Neural cell (in vitro differentiated cells): ENCODE data around the gene ACO2. TPM values are rescaled to one million over a fixed set of nuclear protein-coding genes. Genes with fewer than 3 reads are reported as not detected.
A peak's percentile ranks its signal among the peaks of the same experiment; 100 is the strongest.

Source experiments
- H2AFZ ChIP-seq: fragments of 200-600, 300-800 bp; sonication (generic), shearing (Covaris generic); 2 replicates; pipeline ENCODE4 v1.6.0; 2014; ENCODE audit warnings: low read depth, mild to moderate bottlenecking, antibody characterized with exemption, low read length, moderate library complexity
- H3F3A ChIP-seq: fragments of 200-600 bp; shearing (Covaris generic); 2 replicates; pipeline ENCODE4 v1.6.1; 2016; ENCODE audit warnings: mild to moderate bottlenecking, moderate library complexity, mixed read lengths, antibody characterized with exemption, low read length; ENCODE audit not compliant: insufficient read depth, poor library complexity, severe bottlenecking
- H3K27ac ChIP-seq: fragments of 200-600, 300-800 bp; sonication (generic), shearing (Covaris generic); 2 replicates; pipeline ENCODE4 v1.5.1; 2014; ENCODE audit warnings: mild to moderate bottlenecking, low read length, moderate library complexity
- H3K27me3 ChIP-seq: fragments of 300-800, 200-600 bp; sonication (generic), shearing (Covaris generic); 2 replicates; pipeline ENCODE4 v1.6.0; 2014; ENCODE audit warnings: mild to moderate bottlenecking, low read depth, low read length, moderate library complexity; ENCODE audit not compliant: insufficient read depth
- H3K36me3 ChIP-seq: fragments of 300-800, 200-600 bp; sonication (generic), shearing (Covaris generic); 2 replicates; pipeline ENCODE4 v1.5.1; 2014; ENCODE audit warnings: mild to moderate bottlenecking, antibody characterized with exemption, low read length, moderate library complexity; ENCODE audit not compliant: insufficient read depth
- H3K4me2 ChIP-seq: fragments of 300-800, 200-600 bp; sonication (generic), shearing (Covaris generic); 2 replicates; pipeline ENCODE4 v1.6.0; 2014; ENCODE audit warnings: mild to moderate bottlenecking, low read length
- H3K4me3 ChIP-seq: fragments of 300-800, 200-600 bp; sonication (generic), shearing (Covaris generic); 2 replicates; pipeline ENCODE4 v1.5.1; 2014; ENCODE audit warnings: mild to moderate bottlenecking, low read length, moderate library complexity
- H3K79me2 ChIP-seq: fragments of 200-600 bp; shearing (Covaris generic); replicated peaks from 2 replicates; pipeline ENCODE4 v1.6.0; 2014; ENCODE audit warnings: mild to moderate bottlenecking, low read length, moderate library complexity; ENCODE audit not compliant: insufficient read depth
- H3K9ac ChIP-seq: fragments of 300-800, 200-600 bp; sonication (generic), shearing (Covaris generic); 2 replicates; pipeline ENCODE4 v1.6.1; 2016; ENCODE audit warnings: mild to moderate bottlenecking, low read length, mixed read lengths
- H3K9me2 ChIP-seq: fragments of 200-600 bp; shearing (Covaris generic); 2 replicates; pipeline ENCODE4 v1.6.1; 2016; ENCODE audit warnings: mild to moderate bottlenecking, low read length, mixed read lengths; ENCODE audit not compliant: insufficient read depth
- H3K9me3 ChIP-seq: fragments of 200-600, 300-800 bp; sonication (generic), shearing (Covaris generic); 2 replicates; pipeline ENCODE4 v1.6.1; 2016; ENCODE audit warnings: mild to moderate bottlenecking, mixed run types, low read length, moderate library complexity, mixed read lengths
- H4K20me1 ChIP-seq: fragments of 200-600 bp; shearing (Covaris generic); 2 replicates; pipeline ENCODE4 v1.6.1; 2016; ENCODE audit warnings: mild to moderate bottlenecking, mixed run types; ENCODE audit not compliant: insufficient read depth
- EP300 ChIP-seq: fragments of 450-650 bp; conservative IDR thresholded peaks from 2 replicates; pipeline ENCODE4 v1.6.1; 2014; ENCODE audit warnings: antibody characterized with exemption, mild to moderate bottlenecking, moderate library complexity; ENCODE audit not compliant: poor library complexity, severe bottlenecking
- EZH2 ChIP-seq: fragments of 200-600, 300-800 bp; shearing (Covaris generic), sonication (generic); IDR thresholded peaks from 2 replicates; pipeline ENCODE4 v1.6.1; 2014; ENCODE audit warnings: antibody characterized with exemption, low read length, borderline replicate concordance, mild to moderate bottlenecking; ENCODE audit not compliant: insufficient read depth, poor library complexity, severe bottlenecking
- MXI1 ChIP-seq: fragments of 450-650 bp; conservative IDR thresholded peaks from 2 replicates; pipeline ENCODE4 v1.6.1; 2014; ENCODE audit warnings: antibody characterized with exemption, mild to moderate bottlenecking; ENCODE audit not compliant: poor library complexity, severe bottlenecking
- POLR2AphosphoS5 ChIP-seq: IDR thresholded peaks from 2 replicates; pipeline ENCODE4 v1.6.1; 2012
- RAD21 ChIP-seq: fragments of 450-650 bp; conservative IDR thresholded peaks from 2 replicates; pipeline ENCODE4 v1.6.1; 2014; ENCODE audit warnings: antibody characterized with exemption, mild to moderate bottlenecking, moderate library complexity
- REST ChIP-seq: IDR thresholded peaks from 2 replicates; pipeline ENCODE4 v1.6.1; 2012; ENCODE audit warnings: borderline replicate concordance
- SMC3 ChIP-seq: fragments of 450-650 bp; conservative IDR thresholded peaks from 2 replicates; pipeline ENCODE4 v1.6.1; 2014; ENCODE audit warnings: antibody characterized with exemption, mild to moderate bottlenecking, moderate library complexity; ENCODE audit not compliant: poor library complexity
- TAF1 ChIP-seq: IDR thresholded peaks from 2 replicates; pipeline ENCODE4 v1.6.1; 2012; ENCODE audit warnings: low read depth
- polyA minus RNA-seq: library from RNA; depleted of rRNA, polyadenylated mRNA; stranded (reverse); fragments of >200 nt; gene quantifications from 2 replicates; pipeline ENCODE4 v1.2.3, GENCODE V29; 2014
- polyA plus RNA-seq: library from polyadenylated mRNA; depleted of rRNA; stranded (reverse); fragments of >200 nt; gene quantifications from 2 replicates; pipeline ENCODE4 v1.2.3, GENCODE V29; 2014
- TF ChIP-seq, protein P1 (sequence below): fragments of 450-650 bp; IDR thresholded peaks from 2 replicates; pipeline ENCODE4 v1.5.1; 2014; ENCODE audit warnings: antibody characterized with exemption, mild to moderate bottlenecking, moderate library complexity; ENCODE audit not compliant: poor library complexity, severe bottlenecking

Gene ACO2
- polyA plus RNA-seq (72.3 and 88.2 TPM in 2 replicates), polyA minus RNA-seq (110 TPM in 2 replicates)

DNA sequence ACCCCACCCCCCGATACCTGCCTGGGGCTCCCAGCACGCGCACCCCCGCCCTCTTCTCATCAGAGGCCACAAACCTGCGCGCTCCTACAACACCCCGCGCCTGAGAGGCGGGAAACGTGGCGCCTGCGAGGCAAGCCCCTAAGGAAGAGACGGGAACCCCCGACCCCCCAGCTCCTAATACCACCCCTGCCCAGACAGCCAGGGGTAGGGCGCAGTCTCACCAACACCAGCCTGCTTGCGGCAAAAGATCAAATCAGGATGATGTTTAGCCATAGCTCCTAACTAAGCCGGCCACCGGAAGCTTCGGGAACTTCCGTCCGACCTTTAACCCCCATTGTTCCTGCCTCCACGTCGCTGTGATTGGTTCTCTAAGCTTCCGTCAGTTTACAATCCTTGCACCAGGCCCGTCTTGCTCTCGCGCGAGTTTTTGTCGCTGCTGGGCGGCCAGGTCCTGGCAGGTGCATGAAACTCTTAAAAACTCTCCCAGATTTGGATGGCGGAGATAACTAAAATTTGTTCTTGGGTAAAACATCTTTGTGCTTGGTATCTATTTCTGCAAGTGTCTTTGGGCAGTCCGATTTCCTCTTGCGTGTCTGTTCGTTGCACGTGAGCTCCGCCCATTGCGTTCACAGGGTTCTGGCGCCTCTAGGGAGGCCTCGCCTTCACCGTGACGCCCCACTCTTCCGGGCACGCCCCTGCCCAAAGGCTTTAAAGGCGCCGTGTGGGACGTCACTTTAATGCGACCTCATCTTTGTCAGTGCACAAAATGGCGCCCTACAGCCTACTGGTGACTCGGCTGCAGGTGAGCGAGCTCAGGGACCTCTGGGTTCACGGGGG is at the start of gene ACO2, which contains the start of gene PHF5A:
Gene ACO2, plus strand, starts transcription at position 737 of the 837 bp plus-strand sequence. Its CDS starts 30 bp downstream, at position 767.
Gene PHF5A, minus strand, starts transcription at position 312 of the 837 bp plus-strand sequence. Its CDS starts 39 bp downstream, at position 273.
- Histone ChIP-seq H4K20me1 (no peaks in the 10 kb centered on the region), H3K9ac (peak within 1 kb of the TSS; percentile 96), H2AFZ (peak within 1 kb of the TSS; percentile 74), H3K4me2 (peak within 1 kb of the TSS; percentile 98), H3K9me2 (no peaks in the 10 kb centered on the region), H3K79me2 (peaks cover 64% of the 10 kb centered on the region), H3K27me3 (no peaks in the 10 kb centered on the region), H3K36me3 (no peaks in the 10 kb centered on the region), H3K9me3 (no peaks in the 10 kb centered on the region), H3F3A (no peaks in the 10 kb centered on the region), H3K4me3 (peak within 1 kb of the TSS; percentile 98), H3K27ac (peak within 1 kb of the TSS; percentile 95)
- TF ChIP-seq MXI1 (peak; percentile 93), REST (peak; percentile 86), TAF1 (peak; percentile 81), SMC3 (peak; percentile 39), POLR2AphosphoS5 (peak; percentile 96), RAD21 (no peak), EP300 (peak; percentile 75), EZH2 (no peak)
- TF ChIP-seq, protein P1, sequence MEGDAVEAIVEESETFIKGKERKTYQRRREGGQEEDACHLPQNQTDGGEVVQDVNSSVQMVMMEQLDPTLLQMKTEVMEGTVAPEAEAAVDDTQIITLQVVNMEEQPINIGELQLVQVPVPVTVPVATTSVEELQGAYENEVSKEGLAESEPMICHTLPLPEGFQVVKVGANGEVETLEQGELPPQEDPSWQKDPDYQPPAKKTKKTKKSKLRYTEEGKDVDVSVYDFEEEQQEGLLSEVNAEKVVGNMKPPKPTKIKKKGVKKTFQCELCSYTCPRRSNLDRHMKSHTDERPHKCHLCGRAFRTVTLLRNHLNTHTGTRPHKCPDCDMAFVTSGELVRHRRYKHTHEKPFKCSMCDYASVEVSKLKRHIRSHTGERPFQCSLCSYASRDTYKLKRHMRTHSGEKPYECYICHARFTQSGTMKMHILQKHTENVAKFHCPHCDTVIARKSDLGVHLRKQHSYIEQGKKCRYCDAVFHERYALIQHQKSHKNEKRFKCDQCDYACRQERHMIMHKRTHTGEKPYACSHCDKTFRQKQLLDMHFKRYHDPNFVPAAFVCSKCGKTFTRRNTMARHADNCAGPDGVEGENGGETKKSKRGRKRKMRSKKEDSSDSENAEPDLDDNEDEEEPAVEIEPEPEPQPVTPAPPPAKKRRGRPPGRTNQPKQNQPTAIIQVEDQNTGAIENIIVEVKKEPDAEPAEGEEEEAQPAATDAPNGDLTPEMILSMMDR, result no peak

DNA sequence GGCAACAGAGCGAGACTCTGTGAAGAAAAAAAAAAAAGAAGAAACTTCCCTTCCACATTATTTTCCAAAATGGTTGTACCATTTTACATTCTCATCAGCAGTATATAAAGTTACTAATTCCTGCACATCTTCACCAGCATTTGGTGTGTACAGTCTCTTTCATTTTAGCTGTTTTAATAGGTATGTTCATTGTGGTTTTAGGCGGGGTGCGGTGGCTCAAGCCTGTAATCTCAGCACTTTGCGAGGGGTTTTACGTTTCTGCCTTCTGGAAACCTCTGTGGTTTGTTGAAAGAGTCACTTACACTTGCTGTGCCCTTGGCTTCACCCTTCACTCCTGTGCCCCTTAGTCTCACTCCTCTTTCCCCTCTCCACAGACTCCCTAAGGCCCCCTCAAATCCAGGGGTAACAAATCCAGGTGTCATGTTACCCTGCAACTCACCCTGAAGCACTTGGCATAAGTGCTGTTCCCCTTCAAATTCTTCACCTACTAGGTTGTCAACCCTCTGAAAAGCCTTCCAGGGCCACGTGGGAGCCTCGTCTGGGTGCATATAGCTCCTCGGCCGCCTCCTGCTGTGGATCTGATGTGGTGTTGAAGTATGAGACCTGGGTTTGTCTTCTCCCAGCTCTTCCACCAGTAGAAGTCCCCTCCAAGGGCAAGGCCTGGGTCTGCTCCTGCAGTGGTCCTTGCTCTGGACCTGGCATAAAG is 43.1 kb upstream of the ACO2 start:
- TF ChIP-seq RAD21, result no peak
- no peak for TF ChIP-seq EZH2
- no peak for TF ChIP-seq EP300
- no peak for TF ChIP-seq SMC3
- TF ChIP-seq POLR2AphosphoS5, result no peak
- TF ChIP-seq MXI1, result no peak
- no peak for TF ChIP-seq TAF1
- no peak for TF ChIP-seq REST
- TF ChIP-seq, protein P1, result no peak

More for the DNA sequence above, 43.1 kb upstream of the ACO2 start:
- no peaks in the 10 kb centered on the region for H3K9me3 ChIP-seq
- H3K79me2 ChIP-seq, result no peaks in the 10 kb centered on the region
- H3K36me3 ChIP-seq, result no peaks in the 10 kb centered on the region
- no peaks in the 10 kb centered on the region for H4K20me1 ChIP-seq
- no peak overlapping the region for H3K9ac ChIP-seq
- H3K9me2 ChIP-seq, result no peaks in the 10 kb centered on the region
- H3K27ac ChIP-seq, result no peak overlapping the region
- no peaks in the 10 kb centered on the region for H3K27me3 ChIP-seq
- no peaks in the 10 kb centered on the region for H3F3A ChIP-seq
- no peak overlapping the region for H3K4me3 ChIP-seq
- H3K4me2 ChIP-seq, result no peak overlapping the region
- H2AFZ ChIP-seq, result no peak overlapping the region
